Central memory CD8-positive, alpha-beta T cell (primary cell): ENCODE measurements around the gene ALOX12.
A peak's percentile ranks its signal among the peaks of the same experiment; 100 is the strongest.
"Not testable (repeated sequence)": the region's sequence is repeated elsewhere in the genome, so short reads cannot be mapped to it uniquely, and the experiment has no call there.

ENCODE experiments used
- ATAC-seq: fragments of 150-1000 bp; cut with Tn5 transposase; replicated peaks from 2 replicates; pipeline ENCODE4 v1.10.0; 2022; ENCODE audit warnings: mild to moderate bottlenecking, moderate FRiP score, moderate number of reproducible peaks; ENCODE audit not compliant: poor library complexity, severe bottlenecking; ENCODE audit errors: extremely low read depth
- DNase-seq, 2 donors: peaks; one replicate each; pipeline ENCODE4 v3.0.0; 2021; ENCODE audit warnings: low spot score in 2 of 2
- H3K27ac Mint-ChIP-seq: one replicate; pipeline ENCODE4 v1.8.0; 2022; ENCODE audit warnings: low read depth, mild to moderate bottlenecking, moderate library complexity, mixed read lengths
- H3K27me3 Mint-ChIP-seq: one replicate; pipeline ENCODE4 v1.8.0; 2022; ENCODE audit warnings: mixed read lengths
- H3K36me3 Mint-ChIP-seq: one replicate; pipeline ENCODE4 v1.8.0; 2022; ENCODE audit warnings: mild to moderate bottlenecking, moderate library complexity, mixed read lengths; ENCODE audit not compliant: insufficient read depth
- H3K4me1 Mint-ChIP-seq: one replicate; pipeline ENCODE4 v1.8.0; 2022; ENCODE audit warnings: mixed read lengths
- H3K4me3 Mint-ChIP-seq: one replicate; pipeline ENCODE4 v1.8.0; 2022; ENCODE audit warnings: mild to moderate bottlenecking, moderate library complexity, mixed read lengths
- H3K9me3 Mint-ChIP-seq: one replicate; pipeline ENCODE4 v1.8.0; 2022; ENCODE audit warnings: mixed read lengths

Gene ALOX12, protein sequence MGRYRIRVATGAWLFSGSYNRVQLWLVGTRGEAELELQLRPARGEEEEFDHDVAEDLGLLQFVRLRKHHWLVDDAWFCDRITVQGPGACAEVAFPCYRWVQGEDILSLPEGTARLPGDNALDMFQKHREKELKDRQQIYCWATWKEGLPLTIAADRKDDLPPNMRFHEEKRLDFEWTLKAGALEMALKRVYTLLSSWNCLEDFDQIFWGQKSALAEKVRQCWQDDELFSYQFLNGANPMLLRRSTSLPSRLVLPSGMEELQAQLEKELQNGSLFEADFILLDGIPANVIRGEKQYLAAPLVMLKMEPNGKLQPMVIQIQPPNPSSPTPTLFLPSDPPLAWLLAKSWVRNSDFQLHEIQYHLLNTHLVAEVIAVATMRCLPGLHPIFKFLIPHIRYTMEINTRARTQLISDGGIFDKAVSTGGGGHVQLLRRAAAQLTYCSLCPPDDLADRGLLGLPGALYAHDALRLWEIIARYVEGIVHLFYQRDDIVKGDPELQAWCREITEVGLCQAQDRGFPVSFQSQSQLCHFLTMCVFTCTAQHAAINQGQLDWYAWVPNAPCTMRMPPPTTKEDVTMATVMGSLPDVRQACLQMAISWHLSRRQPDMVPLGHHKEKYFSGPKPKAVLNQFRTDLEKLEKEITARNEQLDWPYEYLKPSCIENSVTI

DNA sequence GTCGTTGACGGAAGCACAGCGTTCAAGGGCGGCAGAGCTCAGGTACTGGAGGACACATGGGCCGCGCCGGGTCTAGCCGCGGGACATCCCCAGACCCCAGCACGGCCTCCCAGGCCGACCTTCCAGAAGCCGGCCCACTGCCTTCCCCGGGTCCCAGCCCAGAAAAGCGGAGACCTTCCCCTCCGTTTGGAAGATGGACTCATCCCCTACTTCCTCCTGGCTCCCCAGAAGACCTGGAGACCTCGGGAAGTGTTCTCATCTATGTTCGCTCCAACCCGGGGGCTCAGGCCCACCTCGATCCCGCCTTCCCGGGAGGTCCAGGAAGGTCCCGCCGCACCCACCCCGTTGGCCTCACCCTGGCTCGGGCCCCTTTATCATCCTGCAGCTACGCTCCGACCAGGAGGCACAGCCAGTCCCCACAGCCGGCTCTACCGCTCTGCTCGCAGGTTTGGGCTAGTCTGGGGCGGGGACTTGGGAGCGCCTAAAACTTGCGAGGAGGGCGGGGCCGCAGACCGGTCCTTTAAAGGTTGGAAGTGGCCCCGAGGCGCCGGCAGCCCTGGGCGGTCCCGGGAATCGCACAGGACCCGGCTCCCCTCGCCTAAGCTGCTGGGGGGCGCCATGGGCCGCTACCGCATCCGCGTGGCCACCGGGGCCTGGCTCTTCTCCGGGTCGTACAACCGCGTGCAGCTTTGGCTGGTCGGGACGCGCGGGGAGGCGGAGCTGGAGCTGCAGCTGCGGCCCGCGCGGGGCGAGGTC, at the start of gene ALOX12:
Gene ALOX12 (plus strand): TSS at position 550 of the 756 bp plus-strand sequence. CDS start 69 bp downstream, at position 619.
- no peak for DNase-seq
- Mint-ChIP-seq H3K4me1 (peaks cover 12% of the 10 kb centered on the region), H3K27me3 (no peaks in the 10 kb centered on the region), H3K9me3 (no peaks in the 10 kb centered on the region), H3K4me3 (no peak within 1 kb of the TSS), H3K27ac (no peak within 1 kb of the TSS), H3K36me3 (peaks cover 12% of the 10 kb centered on the region)
- ATAC-seq, result no peak

GRCh38 chr17:6947745-6948144, 48.1 kb upstream of the ALOX12 start:
- DNase-seq (no peak), ATAC-seq (no peak)
- H3K27ac Mint-ChIP-seq, result no peak overlapping the region
- no peaks in the 10 kb centered on the region for H3K9me3 Mint-ChIP-seq
- no peak overlapping the region for H3K4me3 Mint-ChIP-seq
- H3K36me3 Mint-ChIP-seq, result no peaks in the 10 kb centered on the region
- no peaks in the 10 kb centered on the region for H3K4me1 Mint-ChIP-seq
- no peaks in the 10 kb centered on the region for H3K27me3 Mint-ChIP-seq

GRCh38 chr17:6948562-6948961, 47.3 kb upstream of the ALOX12 start:
- Mint-ChIP-seq H3K27ac (no peak overlapping the region), H3K4me3 (no peak overlapping the region), H3K9me3 (no peaks in the 10 kb centered on the region), H3K36me3 (no peaks in the 10 kb centered on the region), H3K4me1 (no peaks in the 10 kb centered on the region), H3K27me3 (no peaks in the 10 kb centered on the region)
- DNase-seq, result no peak
- ATAC-seq, result no peak

GRCh38 chr17:6948976-6949375, 46.9 kb upstream of the ALOX12 start:
- DNase-seq (no peak), ATAC-seq (no peak)
- Mint-ChIP-seq H3K4me3 (no peak overlapping the region), H3K27me3 (no peaks in the 10 kb centered on the region), H3K36me3 (no peaks in the 10 kb centered on the region), H3K9me3 (no peaks in the 10 kb centered on the region), H3K4me1 (no peaks in the 10 kb centered on the region), H3K27ac (no peak overlapping the region)

- not testable (repeated sequence) for ATAC-seq, H3K27ac Mint-ChIP-seq, H3K9me3 Mint-ChIP-seq, H3K4me3 Mint-ChIP-seq, H3K4me1 Mint-ChIP-seq, H3K27me3 Mint-ChIP-seq, DNase-seq, H3K36me3 Mint-ChIP-seq
Measured at GRCh38 chr17:6950938-6951337, 44.9 kb upstream of the ALOX12 start.

GRCh38 chr17:6953689-6954088, 42.2 kb upstream of the ALOX12 start:
- no peaks in the 10 kb centered on the region for H3K4me1 Mint-ChIP-seq
- ATAC-seq (no peak), DNase-seq (no peak)
- no peak overlapping the region for H3K27ac Mint-ChIP-seq
- H3K36me3 Mint-ChIP-seq, result no peaks in the 10 kb centered on the region
- no peak overlapping the region for H3K4me3 Mint-ChIP-seq
- no peaks in the 10 kb centered on the region for H3K27me3 Mint-ChIP-seq
- H3K9me3 Mint-ChIP-seq, result no peaks in the 10 kb centered on the region

GRCh38 chr17:6959700-6960099, 36.1 kb upstream of the ALOX12 start:
- H3K9me3 Mint-ChIP-seq, result no peaks in the 10 kb centered on the region
- H3K4me3 Mint-ChIP-seq, result no peak overlapping the region
- no peak overlapping the region for H3K27ac Mint-ChIP-seq
- no peak for ATAC-seq
- DNase-seq, result no peak
- peaks cover 1% of the 10 kb centered on the region for H3K36me3 Mint-ChIP-seq
- H3K27me3 Mint-ChIP-seq, result peaks cover 21% of the 10 kb centered on the region
- H3K4me1 Mint-ChIP-seq, result no peaks in the 10 kb centered on the region

DNA sequence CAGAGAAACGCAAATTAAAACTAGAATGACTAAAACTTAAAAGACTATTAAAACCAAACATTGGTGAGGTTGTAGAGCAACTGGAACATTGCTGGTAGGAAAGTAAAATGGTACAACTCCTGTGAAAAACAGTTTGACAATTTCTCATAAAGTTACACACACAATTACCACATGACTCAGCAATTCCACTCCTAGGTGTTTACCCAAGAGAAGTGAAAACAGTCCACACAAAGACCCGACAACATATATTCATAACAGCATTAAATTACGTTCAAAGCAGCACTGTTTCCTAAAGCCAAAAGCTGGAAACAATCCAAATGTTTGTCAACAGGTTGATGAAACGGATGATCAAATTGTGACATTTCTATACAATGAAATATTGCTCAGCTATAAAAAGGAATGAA, 26.5 kb upstream of the ALOX12 start:
- no peak for DNase-seq
- Mint-ChIP-seq H3K4me1 (no peaks in the 10 kb centered on the region), H3K27ac (no peak overlapping the region), H3K9me3 (no peaks in the 10 kb centered on the region), H3K36me3 (no peaks in the 10 kb centered on the region), H3K27me3 (no peaks in the 10 kb centered on the region), H3K4me3 (no peak overlapping the region)
- no peak for ATAC-seq

- Mint-ChIP-seq H3K27ac (no peak overlapping the region), H3K36me3 (no peaks in the 10 kb centered on the region), H3K4me3 (no peak overlapping the region), H3K9me3 (no peaks in the 10 kb centered on the region), H3K4me1 (no peaks in the 10 kb centered on the region), H3K27me3 (no peaks in the 10 kb centered on the region)
- ATAC-seq (no peak), DNase-seq (no peak)
Measured at GRCh38 chr17:6970992-6971391, 24.9 kb upstream of the ALOX12 start.

DNA sequence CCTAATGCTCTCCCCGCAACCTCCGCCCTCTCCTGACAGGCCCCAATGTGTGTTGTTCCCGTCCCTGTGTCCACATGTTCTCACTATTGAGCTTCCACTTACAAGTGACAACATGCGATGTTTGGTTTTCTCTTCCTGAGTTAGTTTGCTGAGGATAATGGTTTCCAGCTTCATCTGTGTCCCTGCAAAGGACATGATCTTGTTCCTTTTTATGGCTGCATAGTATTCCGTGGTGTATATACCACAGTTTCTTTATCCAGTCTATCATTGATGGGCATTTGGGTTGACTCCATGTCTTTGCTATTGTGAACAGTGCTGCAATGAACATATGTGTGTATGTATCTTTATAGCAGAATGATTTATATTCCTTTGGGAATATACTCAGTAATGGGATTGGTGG, 16.4 kb upstream of the ALOX12 start:
- not testable (repeated sequence) for H3K4me3 Mint-ChIP-seq, H3K36me3 Mint-ChIP-seq, H3K27me3 Mint-ChIP-seq, H3K4me1 Mint-ChIP-seq, DNase-seq, H3K9me3 Mint-ChIP-seq, H3K27ac Mint-ChIP-seq, ATAC-seq

DNA sequence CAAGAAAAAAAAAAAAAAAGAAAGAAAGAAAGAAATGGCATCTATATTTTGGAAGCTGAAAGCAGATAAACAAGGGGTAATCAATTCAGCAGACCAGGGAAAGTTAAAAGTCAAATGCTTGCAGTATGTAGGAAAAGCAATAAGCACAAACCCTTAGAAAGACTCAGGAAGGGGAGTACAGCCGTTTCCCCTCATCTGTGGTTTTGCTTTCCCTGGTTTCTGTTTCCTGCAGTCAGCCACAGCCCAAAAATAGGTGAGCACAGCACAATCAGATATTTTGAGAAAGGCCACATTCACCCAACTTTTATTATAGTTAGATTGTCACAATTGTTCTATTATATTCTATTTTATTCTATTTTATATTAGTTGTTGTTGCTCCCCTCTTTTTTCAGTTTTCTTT, 14.4 kb upstream of the ALOX12 start:
- Mint-ChIP-seq H3K9me3 (peaks cover 6% of the 10 kb centered on the region), H3K27me3 (no peaks in the 10 kb centered on the region), H3K4me1 (peaks cover 8% of the 10 kb centered on the region), H3K36me3 (no peaks in the 10 kb centered on the region), H3K27ac (peak overlapping the region; percentile 51), H3K4me3 (no peak overlapping the region)
- DNase-seq (no peak), ATAC-seq (no peak)

GRCh38 chr17:6985266-6985665, 10.6 kb upstream of the ALOX12 start:
- H3K9me3 Mint-ChIP-seq, result no peaks in the 10 kb centered on the region
- H3K4me1 Mint-ChIP-seq, result peaks cover 8% of the 10 kb centered on the region
- no peaks in the 10 kb centered on the region for H3K27me3 Mint-ChIP-seq
- H3K4me3 Mint-ChIP-seq, result no peak overlapping the region
- H3K27ac Mint-ChIP-seq, result no peak overlapping the region
- H3K36me3 Mint-ChIP-seq, result peaks cover 1% of the 10 kb centered on the region
- ATAC-seq (no peak), DNase-seq (no peak)

DNA sequence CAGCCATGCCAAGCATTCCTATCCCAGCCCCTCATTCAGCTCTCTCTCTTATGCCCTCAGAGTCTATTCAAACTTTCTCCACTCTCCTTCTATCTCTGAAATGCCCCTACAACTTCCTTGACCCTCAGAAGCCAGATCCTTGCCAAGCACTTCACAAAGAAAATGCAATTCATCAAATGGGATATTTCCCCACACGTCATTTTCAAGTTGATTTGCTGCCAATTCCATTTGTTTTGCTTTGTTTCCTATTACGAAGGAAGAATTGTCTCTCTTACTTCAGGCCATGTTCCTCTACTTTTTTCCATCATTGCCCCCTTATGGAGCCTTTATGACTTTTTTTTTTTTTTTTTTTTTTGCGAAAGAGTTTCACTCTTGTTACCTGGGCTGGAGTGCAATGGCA, 9.2 kb upstream of the ALOX12 start:
- peaks cover 1% of the 10 kb centered on the region for H3K36me3 Mint-ChIP-seq
- ATAC-seq (no peak), DNase-seq (no peak)
- H3K4me3 Mint-ChIP-seq, result no peak overlapping the region
- H3K4me1 Mint-ChIP-seq, result no peaks in the 10 kb centered on the region
- no peaks in the 10 kb centered on the region for H3K27me3 Mint-ChIP-seq
- H3K27ac Mint-ChIP-seq, result no peak overlapping the region
- no peaks in the 10 kb centered on the region for H3K9me3 Mint-ChIP-seq
